Suprapubic skin (tissue), 2 donors: ENCODE data around the gene ENO1.

Experiments
- EP300 ChIP-seq: sonication (generic); formaldehyde crosslinking; IDR thresholded peaks from one replicate; pipeline ENCODE4 v1.6.1; 2017; ENCODE audit warnings: antibody characterized with exemption
- POLR2A ChIP-seq, 2 donors: fragments of 450-650 bp; IDR thresholded peaks; one replicate each; pipeline ENCODE4 v1.6.1; 2017; ENCODE audit warnings: antibody characterized with exemption in 2 of 2, mild to moderate bottlenecking in 2 of 2, moderate library complexity in 2 of 2

DNA sequence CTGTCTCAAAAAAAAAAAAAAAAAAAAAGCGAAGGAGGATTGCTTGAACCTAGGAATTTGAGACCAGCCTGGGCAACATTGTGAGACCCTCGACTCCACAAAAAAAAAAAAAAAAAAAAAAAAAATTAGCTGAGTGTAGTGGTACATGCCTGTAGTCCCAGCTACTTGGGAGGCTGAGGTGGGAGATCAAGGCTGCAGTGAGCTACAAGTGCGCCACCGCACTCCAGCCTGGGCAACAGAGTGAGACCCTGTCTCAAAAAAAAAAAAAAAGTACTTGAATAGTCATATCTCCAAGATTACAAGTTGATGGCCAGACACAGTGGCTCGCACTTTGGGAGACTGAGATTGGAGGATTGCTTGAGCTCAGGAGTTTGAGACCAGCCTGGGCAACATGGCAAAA is 27.4 kb downstream of the ENO1 start:
- TF ChIP-seq POLR2A (IDR thresholded peaks at IDR 0.05) (no peak), EP300 (no peak)
